K562 (cell line): ENCODE measurements around the gene MROH8. TPM values are rescaled to one million over a fixed set of nuclear protein-coding genes. Genes with fewer than 3 reads are reported as not detected.

Experiments
- POLR2G ChIP-seq: fragments of 200-400 bp; formaldehyde crosslinking; IDR thresholded peaks from 2 replicates; pipeline ENCODE4 v1.6.1; 2017; ENCODE audit warnings: low read depth, mild to moderate bottlenecking, antibody characterized with exemption, low read length, moderate library complexity
- SMAD2 ChIP-seq: fragments of 150-350 bp; IDR thresholded peaks from 2 replicates; pipeline ENCODE4 v1.6.1; 2014; ENCODE audit warnings: low read depth, mild to moderate bottlenecking, low read length
- XRCC5 ChIP-seq: fragments of 200-400 bp; formaldehyde crosslinking; IDR thresholded peaks from 2 replicates; pipeline ENCODE4 v1.6.1; 2017; ENCODE audit warnings: low read depth, mild to moderate bottlenecking, low read length
- ZNF592 ChIP-seq: fragments of 450-650 bp; IDR thresholded peaks from 2 replicates; pipeline ENCODE4 v1.6.1; 2017; ENCODE audit warnings: antibody characterized with exemption, mild to moderate bottlenecking
- ZNF644 ChIP-seq: fragments of 200-800 bp; sonication (Bioruptor generic); IDR thresholded peaks from 2 replicates; pipeline ENCODE4 v1.6.1; 2016; ENCODE audit warnings: low read depth, missing genetic modification characterization, missing compliant biosample characterization
- ZNF766 ChIP-seq: fragments of 200-800 bp; sonication (Bioruptor generic); conservative IDR thresholded peaks from 2 replicates; pipeline ENCODE4 v1.6.1; 2016; ENCODE audit warnings: missing genetic modification characterization, missing compliant biosample characterization
- polyA plus RNA-seq, 8 experiments: library from polyadenylated mRNA; depleted of rRNA in 4 of 8; stranded (reverse) in 5 of 8; unstranded in 3 of 8; fragments of >200 nt; fragmentation: Nextera tagmentation in 2 of 8; fragmentation: Illumina TruSeq in 1 of 8; extraction: Ambion mirVana in 2 of 8; extraction: Trizol in 1 of 8; gene quantifications; 2 replicates each; pipeline versions ENCODE4 v1.2.1 to v1.2.3, GENCODE V29; 2011 to 2014; ENCODE audit warnings: inconsistent platforms in 1 of 8, missing spikeins in 1 of 8
- total RNA-seq, 7 experiments: library from RNA; depleted of rRNA in 6 of 7; stranded (reverse); fragments of >200 nt in 6 of 7; fragmentation: Illumina TruSeq in 2 of 7; extraction: Trizol in 2 of 7; gene quantifications; 2 replicates each; pipeline versions ENCODE4 v1.2.1 to v1.2.3, GENCODE V29; 2011 to 2021; ENCODE audit warnings: low replicate concordance in 1 of 7

MROH8 gene
- total and polyA plus RNA-seq, 9 of the 15 experiments (the other 6 are each of a cell fraction or from before 2014, with no cell fraction given), result 0.21 to 1.5 (median 0.78) TPM

GRCh38 chr20:37192137-37192854 is 12.9 kb upstream of the MROH8 start (continued):
- TF ChIP-seq ZNF592, result no peak
- TF ChIP-seq SMAD2, result no peak
- no peak for TF ChIP-seq ZNF644 (tag)
- TF ChIP-seq ZNF766 (CRISPR knock-in tag), result no peak
- TF ChIP-seq POLR2G, result no peak
- TF ChIP-seq XRCC5, result peak; percentile 65; the same call in 1 of the 2 replicates
